Endothelial cell of umbilical vein (primary cell): Measurements from ENCODE around the gene PTCD3. TPM values are rescaled to one million over a fixed set of nuclear protein-coding genes. Genes with fewer than 3 reads are reported as not detected.

Source experiments
- BruUV-seq: library from RNA; stranded (reverse); fragments of 400-500 nt; replicated peaks from 2 replicates; lab custom pipeline; 2021; lab: Mats Ljungman, UMichigan
- CTCF ChIA-PET: fragments of 300-600, 350-600 bp; sonication (Branson Sonifier 250); formaldehyde crosslinking; loops from one replicate; lab custom pipeline; 2021; ENCODE audit warnings: antibody characterized with exemption, inconsistent platforms; lab: Charles Lee
- POLR2A ChIA-PET: fragments of 300-600, 350-600 bp; sonication (Branson Sonifier 250); formaldehyde crosslinking; loops from one replicate; lab custom pipeline; 2021; ENCODE audit warnings: antibody characterized with exemption, inconsistent platforms; lab: Charles Lee
- DNase-seq: peaks from one replicate; pipeline ENCODE4 v3.0.0-alpha.2; 2011; ENCODE audit warnings: low read depth, low spot score
- FAIRE-seq: peaks from 2 replicates; lab custom pipeline; 2011; peaks lifted over from hg19 to GRCh38; lab: Jason Lieb, UNC
- H2AFZ ChIP-seq: 2 replicates; pipeline ENCODE4 v1.6.0; 2012; ENCODE audit warnings: low read depth, low read length, control low read depth, inconsistent platforms
- H3K27ac ChIP-seq: 2 replicates; pipeline ENCODE4 v1.5.1; 2011; ENCODE audit warnings: low read depth, mild to moderate bottlenecking, control low read depth, low read length, moderate library complexity; ENCODE audit not compliant: insufficient read depth
- H3K27me3 ChIP-seq, 2 experiments: 2 replicates each; pipeline versions ENCODE4 v1.6.0 to v1.6.1; 2011; ENCODE audit warnings: low read length in 2 of 2, mixed read lengths in 1 of 2; ENCODE audit not compliant: control insufficient read depth in 2 of 2, insufficient read depth in 2 of 2
- H3K36me3 ChIP-seq, 2 experiments: 2 replicates in 1 of 2; 3 replicates in 1 of 2; pipeline ENCODE4 v1.5.1; 2011; ENCODE audit warnings: low read length in 2 of 2, mild to moderate bottlenecking in 1 of 2, moderate library complexity in 1 of 2; ENCODE audit not compliant: control insufficient read depth in 2 of 2, insufficient read depth in 2 of 2; ENCODE audit errors: extremely low read depth in 1 of 2
- H3K4me1 ChIP-seq: 3 replicates; pipeline ENCODE4 v1.5.1; 2011; ENCODE audit warnings: mild to moderate bottlenecking, low read length; ENCODE audit not compliant: control insufficient read depth, insufficient read depth; ENCODE audit errors: extremely low read depth
- H3K4me2 ChIP-seq: 2 replicates; pipeline ENCODE4 v1.6.1; 2011; ENCODE audit warnings: low read length, control low read depth, mixed read lengths; ENCODE audit not compliant: insufficient read depth
- H3K4me3 ChIP-seq, 3 experiments: fragments of 200-600 bp in 1 of 3; sonication (generic), shearing (Covaris generic) in 1 of 3; replicated peaks in 1 of 3; 2 replicates each; pipeline ENCODE4 v1.5.1; 2011 to 2016; ENCODE audit warnings: control low read depth in 3 of 3, low read length in 3 of 3, mild to moderate bottlenecking in 2 of 3, inconsistent platforms in 1 of 3, low read depth in 1 of 3, moderate library complexity in 1 of 3; ENCODE audit not compliant: insufficient read depth in 1 of 3
- H3K79me2 ChIP-seq: 2 replicates; pipeline ENCODE4 v1.6.0; 2012; ENCODE audit warnings: low read length, inconsistent platforms; ENCODE audit not compliant: control insufficient read depth, insufficient read depth
- H3K9ac ChIP-seq: replicated peaks from 2 replicates; pipeline ENCODE3; 2011; ENCODE audit warnings: low read length, control low read depth; ENCODE audit not compliant: insufficient read depth; ENCODE audit errors: extremely low read depth
- H3K9me1 ChIP-seq: replicated peaks from 3 replicates; pipeline ENCODE4 v1.6.0; 2011; ENCODE audit warnings: mild to moderate bottlenecking, low read length; ENCODE audit not compliant: control insufficient read depth, insufficient read depth; ENCODE audit errors: extremely low read depth
- H3K9me3 ChIP-seq: replicated peaks from 2 replicates; pipeline ENCODE4 v1.5.1; 2012; ENCODE audit warnings: low read length, inconsistent platforms; ENCODE audit not compliant: control insufficient read depth, insufficient read depth
- H4K20me1 ChIP-seq: replicated peaks from 2 replicates; pipeline ENCODE3; 2011; ENCODE audit warnings: mild to moderate bottlenecking, low read length; ENCODE audit not compliant: control insufficient read depth, insufficient read depth; ENCODE audit errors: extremely low read depth
- EZH2 ChIP-seq: IDR thresholded peaks from 2 replicates; pipeline ENCODE4 v1.6.1; 2012; ENCODE audit warnings: borderline replicate concordance, low read depth, mild to moderate bottlenecking, moderate library complexity, low read length, inconsistent platforms; ENCODE audit not compliant: severe bottlenecking
- FOS ChIP-seq: IDR thresholded peaks from 2 replicates; pipeline ENCODE4 v1.6.1; 2011; ENCODE audit warnings: mild to moderate bottlenecking, low read length, moderate library complexity, borderline replicate concordance; ENCODE audit not compliant: insufficient read depth
- GATA2 ChIP-seq: IDR thresholded peaks from 2 replicates; pipeline ENCODE4 v1.7.0; 2011; ENCODE audit warnings: low read depth, mild to moderate bottlenecking, moderate library complexity, mixed read lengths, low read length; ENCODE audit not compliant: insufficient read length, insufficient read depth
- JUN ChIP-seq: IDR thresholded peaks from 2 replicates; pipeline ENCODE4 v1.6.1; 2011; ENCODE audit warnings: borderline replicate concordance, low read depth; ENCODE audit not compliant: insufficient read length, insufficient read depth
- POLR2AphosphoS5 ChIP-seq: IDR thresholded peaks from 2 replicates; pipeline ENCODE4 v1.6.1; 2012; ENCODE audit warnings: low read depth, mild to moderate bottlenecking, control low read depth, low read length, moderate library complexity; ENCODE audit not compliant: insufficient read depth
- dilution Hi-C: fragments of 300-500 bp; cut with MboI; formaldehyde crosslinking; loops from one replicate; pipeline ENCODE4 v1.15.0; 2019; ENCODE audit warnings: low sequenced_read_pairs; ENCODE audit not compliant: extremely low pct_ligation_motif_present
- intact Hi-C: fragments of 100-400 bp; cut with micrococcal nuclease; formaldehyde crosslinking; loops from one replicate; pipeline ENCODE4 v1.10.0; 2022
- polyA plus RNA-seq, 4 experiments: library from polyadenylated mRNA; depleted of rRNA in 3 of 4; stranded (reverse) in 3 of 4; unstranded in 1 of 4; fragments of >200 nt; gene quantifications; 2 replicates each; pipeline versions ENCODE4 v1.2.1 to v1.2.3, GENCODE V29; 2011 to 2012; ENCODE audit warnings: missing spikeins in 1 of 4
- total RNA-seq: library from RNA; stranded (reverse); gene quantifications from 2 replicates; pipeline ENCODE4 v1.2.3, GENCODE V29; 2021
- TF ChIP-seq, protein P1 (sequence below): IDR thresholded peaks from 2 replicates; pipeline ENCODE4 v1.6.1; 2011; ENCODE audit not compliant: insufficient read depth, insufficient read length
- TF ChIP-seq, protein P2 (sequence below), 2 donors: IDR thresholded peaks; 1 replicate in 1 of 2; 2 replicates in 1 of 2; pipeline ENCODE4 v1.5.1; 2011; ENCODE audit warnings: low read length in 2 of 2, mild to moderate bottlenecking in 2 of 2, moderate library complexity in 2 of 2, control low read depth in 1 of 2, inconsistent platforms in 1 of 2, low read depth in 1 of 2; ENCODE audit not compliant: insufficient read depth in 1 of 2; ENCODE audit errors: extremely low read depth in 1 of 2

The PTCD3 gene
- total and polyA plus RNA-seq, 2 donors (not counting 3 experiments of a cell fraction or from before 2014, with no cell fraction given), result 30.4 to 96.0 TPM

DNA sequence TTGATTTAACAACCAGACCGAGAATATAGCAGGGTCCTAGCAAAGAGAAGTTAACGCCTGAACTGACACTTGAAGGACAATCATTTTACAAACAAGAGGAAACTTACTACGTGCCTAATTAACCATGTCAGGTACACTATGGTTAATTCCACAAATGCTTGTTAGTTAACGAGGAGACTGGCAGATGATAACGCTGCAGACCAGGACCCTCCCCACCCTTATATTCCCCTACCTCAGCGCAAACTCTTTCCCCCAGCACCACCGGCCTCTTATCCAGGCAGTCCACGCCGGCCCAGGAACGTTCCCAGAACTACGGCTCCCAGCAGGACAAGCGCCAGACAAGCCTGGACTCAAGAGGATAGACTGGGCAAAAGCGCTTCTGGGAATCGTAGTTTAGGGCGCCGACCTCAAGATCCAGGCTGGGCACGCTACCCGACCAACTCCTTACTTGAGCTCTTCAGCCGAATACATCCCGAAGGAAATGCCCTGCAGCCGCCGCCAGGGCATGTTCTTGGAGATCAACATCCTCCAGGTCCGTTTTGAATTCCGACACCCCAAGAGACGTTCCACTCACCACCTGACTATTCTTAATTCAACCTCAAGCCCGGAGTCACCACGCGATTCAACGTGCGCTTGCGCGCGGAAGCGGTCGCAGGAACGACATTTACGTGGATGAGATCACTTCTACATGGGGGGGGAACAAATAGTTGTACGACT is 625 bp upstream of the PTCD3 start, which contains the start of gene POLR1A:
TSS of gene POLR1A (minus strand) at position 635 of the 717 bp plus-strand sequence. CDS start at position 525, 110 bp downstream.
- peaks cover under 1 to 1% of the 10 kb centered on the region in 2 experiments for H3K36me3 ChIP-seq
- peak; percentile 96 for FAIRE-seq
- no peaks in the 10 kb centered on the region for H3K9me1 ChIP-seq
- no peaks in the 10 kb centered on the region for H3K9me3 ChIP-seq
- H3K27me3 ChIP-seq, result no peaks in the 10 kb centered on the region
- dilution Hi-C loops (no loop called here), intact Hi-C loops (no loop called here)
- peaks cover 23% of the 10 kb centered on the region for H3K4me1 ChIP-seq
- peaks cover 85% of the 10 kb centered on the region for H3K79me2 ChIP-seq
- TF ChIP-seq, protein P1, sequence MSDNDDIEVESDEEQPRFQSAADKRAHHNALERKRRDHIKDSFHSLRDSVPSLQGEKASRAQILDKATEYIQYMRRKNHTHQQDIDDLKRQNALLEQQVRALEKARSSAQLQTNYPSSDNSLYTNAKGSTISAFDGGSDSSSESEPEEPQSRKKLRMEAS, result no peak
- TF ChIP-seq JUN, result peak; percentile 5
- TF ChIP-seq FOS, result no peak
- no peak for TF ChIP-seq GATA2
- peak within 1 kb of the TSS; percentile 91 for H3K4me2 ChIP-seq
- peak within 1 kb of the TSS; percentile 78 for H3K27ac ChIP-seq
- CTCF ChIA-PET, result interaction anchor here (1.0 to 1.9 kb wide), 5 partner anchors 9 to 456 kb away, joined by 3 to 10 read pairs (median 4); partner anchors contain the start of gene ST3GAL5
- DNase-seq, result peak; percentile 97
- peak within 1 kb of the TSS; percentile 36 to 84 (median 77) for H3K4me3 ChIP-seq
- H2AFZ ChIP-seq, result peak within 1 kb of the TSS; percentile 81
- BruUV-seq, result no TSS peak
- H4K20me1 ChIP-seq, result no peaks in the 10 kb centered on the region
- peak within 1 kb of the TSS; percentile 86 for H3K9ac ChIP-seq
- POLR2A ChIA-PET, result interaction anchor here (0.6 to 1.2 kb wide), 3 partner anchors 9 to 278 kb away, joined by 3 read pairs; no protein-coding TSS in a partner anchor

DNA sequence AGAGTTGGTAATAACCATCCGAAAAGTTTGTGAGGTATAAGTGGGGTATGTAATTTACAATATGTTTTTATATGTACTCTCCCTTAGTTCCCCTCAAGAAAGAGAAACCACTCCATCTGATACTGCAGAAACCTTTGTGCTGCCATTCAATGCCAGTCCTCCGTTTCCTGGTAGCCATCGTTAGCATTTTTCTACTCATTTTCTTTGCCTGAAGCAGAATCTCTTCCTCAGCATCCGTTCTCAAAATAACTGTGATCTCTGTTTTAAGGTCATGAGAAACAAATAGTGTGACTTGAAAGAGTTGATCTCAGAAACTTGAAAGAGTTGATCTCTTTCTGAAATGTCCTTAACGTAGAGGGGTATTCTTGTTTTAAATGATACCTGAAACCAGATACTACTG is 996 bp downstream of the PTCD3 start:
- FAIRE-seq, result peak; percentile 70
- DNase-seq, result no peak
- peak overlapping the region; percentile 36 to 84 (median 77) for H3K4me3 ChIP-seq
- ChIA-PET CTCF (interaction anchor here (1.9 kb wide), 1 partner anchor 280 kb away, joined by 10 read pairs; no protein-coding TSS in a partner anchor), POLR2A (interaction anchor here (1.2 kb wide), 1 partner anchor 279 kb away, joined by 3 read pairs; no protein-coding TSS in a partner anchor)
- no TSS peak for BruUV-seq
- no peaks in the 10 kb centered on the region for H3K27me3 ChIP-seq
- peaks cover 72% of the 10 kb centered on the region for H3K79me2 ChIP-seq
- no peaks in the 10 kb centered on the region for H3K9me1 ChIP-seq
- H3K27ac ChIP-seq, result peak overlapping the region; percentile 78
- H3K4me1 ChIP-seq, result peaks cover 23% of the 10 kb centered on the region
- TF ChIP-seq FOS, result no peak
- TF ChIP-seq, protein P2, sequence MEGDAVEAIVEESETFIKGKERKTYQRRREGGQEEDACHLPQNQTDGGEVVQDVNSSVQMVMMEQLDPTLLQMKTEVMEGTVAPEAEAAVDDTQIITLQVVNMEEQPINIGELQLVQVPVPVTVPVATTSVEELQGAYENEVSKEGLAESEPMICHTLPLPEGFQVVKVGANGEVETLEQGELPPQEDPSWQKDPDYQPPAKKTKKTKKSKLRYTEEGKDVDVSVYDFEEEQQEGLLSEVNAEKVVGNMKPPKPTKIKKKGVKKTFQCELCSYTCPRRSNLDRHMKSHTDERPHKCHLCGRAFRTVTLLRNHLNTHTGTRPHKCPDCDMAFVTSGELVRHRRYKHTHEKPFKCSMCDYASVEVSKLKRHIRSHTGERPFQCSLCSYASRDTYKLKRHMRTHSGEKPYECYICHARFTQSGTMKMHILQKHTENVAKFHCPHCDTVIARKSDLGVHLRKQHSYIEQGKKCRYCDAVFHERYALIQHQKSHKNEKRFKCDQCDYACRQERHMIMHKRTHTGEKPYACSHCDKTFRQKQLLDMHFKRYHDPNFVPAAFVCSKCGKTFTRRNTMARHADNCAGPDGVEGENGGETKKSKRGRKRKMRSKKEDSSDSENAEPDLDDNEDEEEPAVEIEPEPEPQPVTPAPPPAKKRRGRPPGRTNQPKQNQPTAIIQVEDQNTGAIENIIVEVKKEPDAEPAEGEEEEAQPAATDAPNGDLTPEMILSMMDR (IDR thresholded peaks at IDR 0.05; ENCODE audit: extremely low read depth in 1 of 2, insufficient read depth in 1 of 2, low read depth in 1 of 2, low read length in 2 of 2), result no peak
- no peak for TF ChIP-seq EZH2
- no peak for TF ChIP-seq POLR2AphosphoS5
- H2AFZ ChIP-seq, result no peak overlapping the region
- H3K4me2 ChIP-seq, result peak overlapping the region; percentile 84
- H3K9ac ChIP-seq, result peak overlapping the region; percentile 86
- H3K9me3 ChIP-seq, result no peaks in the 10 kb centered on the region
- H4K20me1 ChIP-seq, result no peaks in the 10 kb centered on the region
- intact Hi-C loops, result no loop called here
- dilution Hi-C loops, result no loop called here
- peaks cover 5 to 8% of the 10 kb centered on the region in 2 experiments for H3K36me3 ChIP-seq
